ENCODE results near the gene SLC4A4.

The SLC4A4 gene

DNA sequence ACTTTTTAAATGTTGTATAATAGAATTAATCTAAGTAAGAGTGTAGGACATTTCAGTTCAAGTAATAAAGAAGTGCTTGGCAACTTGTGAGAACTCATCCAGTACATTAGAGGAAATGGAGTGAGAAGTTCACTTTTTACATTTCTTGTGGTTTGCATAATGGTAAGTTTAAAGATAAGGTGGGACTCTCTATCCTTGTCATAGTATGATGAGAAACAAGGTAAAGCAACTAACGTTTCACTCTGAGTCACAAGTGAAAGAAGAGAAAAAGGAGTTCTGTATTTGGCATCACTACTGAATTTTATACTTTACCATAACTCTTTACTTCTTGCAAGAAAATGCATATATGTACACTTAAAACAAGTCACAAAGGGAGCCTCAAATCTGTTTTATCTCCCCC, 219.4 kb downstream of the SLC4A4 start:
- DNase-seq (ENCODE audit: low read depth): no peak
- no peak overlapping the region for H3K4me3 ChIP-seq (replicated peaks; ENCODE audit: low read depth, low read length)
- TF ChIP-seq, protein P1, sequence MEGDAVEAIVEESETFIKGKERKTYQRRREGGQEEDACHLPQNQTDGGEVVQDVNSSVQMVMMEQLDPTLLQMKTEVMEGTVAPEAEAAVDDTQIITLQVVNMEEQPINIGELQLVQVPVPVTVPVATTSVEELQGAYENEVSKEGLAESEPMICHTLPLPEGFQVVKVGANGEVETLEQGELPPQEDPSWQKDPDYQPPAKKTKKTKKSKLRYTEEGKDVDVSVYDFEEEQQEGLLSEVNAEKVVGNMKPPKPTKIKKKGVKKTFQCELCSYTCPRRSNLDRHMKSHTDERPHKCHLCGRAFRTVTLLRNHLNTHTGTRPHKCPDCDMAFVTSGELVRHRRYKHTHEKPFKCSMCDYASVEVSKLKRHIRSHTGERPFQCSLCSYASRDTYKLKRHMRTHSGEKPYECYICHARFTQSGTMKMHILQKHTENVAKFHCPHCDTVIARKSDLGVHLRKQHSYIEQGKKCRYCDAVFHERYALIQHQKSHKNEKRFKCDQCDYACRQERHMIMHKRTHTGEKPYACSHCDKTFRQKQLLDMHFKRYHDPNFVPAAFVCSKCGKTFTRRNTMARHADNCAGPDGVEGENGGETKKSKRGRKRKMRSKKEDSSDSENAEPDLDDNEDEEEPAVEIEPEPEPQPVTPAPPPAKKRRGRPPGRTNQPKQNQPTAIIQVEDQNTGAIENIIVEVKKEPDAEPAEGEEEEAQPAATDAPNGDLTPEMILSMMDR (IDR thresholded peaks at IDR 0.05; ENCODE audit: low read length, missing control alignments): no peak

DNA sequence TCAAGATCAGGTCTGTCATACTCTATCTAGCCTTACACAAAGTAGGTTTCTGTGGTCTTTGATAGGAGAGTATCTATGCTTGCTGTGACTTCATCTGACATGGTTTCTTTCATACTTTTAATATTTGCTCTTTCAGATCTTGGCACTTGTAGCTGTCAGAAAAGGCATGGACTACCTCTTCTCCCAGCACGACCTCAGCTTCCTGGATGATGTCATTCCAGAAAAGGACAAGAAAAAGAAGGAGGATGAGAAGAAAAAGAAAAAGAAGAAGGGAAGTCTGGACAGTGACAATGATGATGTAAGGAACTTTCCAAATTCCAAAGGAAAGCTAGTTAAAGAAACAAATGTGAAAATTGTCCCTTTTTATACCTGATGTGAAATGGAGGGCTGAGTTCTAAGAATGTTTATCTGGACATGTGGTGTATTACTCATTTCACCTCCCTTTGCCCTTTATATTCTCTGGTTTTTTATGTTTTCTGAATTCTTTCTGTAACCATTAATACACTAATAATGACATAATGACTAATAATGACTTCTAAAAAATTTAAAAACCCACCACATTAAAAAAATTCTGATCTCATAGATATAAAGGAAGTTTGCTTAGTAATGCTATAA, 221.2 kb downstream of the SLC4A4 start:
- peak; percentile 56 for DNase-seq (ENCODE audit: low read depth)
- H3K4me3 ChIP-seq (replicated peaks; ENCODE audit: low read depth, low read length): no peak overlapping the region
- TF ChIP-seq, protein P1 (IDR thresholded peaks at IDR 0.05; ENCODE audit: low read length, missing control alignments): no peak

DNA sequence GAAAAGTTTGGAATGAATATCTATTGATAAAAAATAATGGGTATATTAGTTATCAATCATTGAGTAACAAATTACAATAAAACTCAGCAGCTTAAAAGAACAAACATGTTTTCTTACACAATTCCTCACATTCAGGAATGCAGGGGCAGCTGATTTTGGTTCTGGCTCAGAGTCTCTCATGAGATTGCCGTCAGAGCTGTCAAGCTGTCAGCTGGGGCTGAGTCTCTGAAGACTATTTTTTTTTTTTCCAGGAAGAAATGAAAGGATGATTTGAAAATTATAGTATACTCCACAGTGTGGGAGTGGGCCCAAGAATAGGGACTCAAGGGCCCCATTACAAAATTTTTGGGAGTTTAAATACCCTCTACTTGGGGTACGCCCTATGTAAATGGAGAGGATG, 226.0 kb downstream of the SLC4A4 start:
- DNase-seq (ENCODE audit: low read depth): peak; percentile 65
- TF ChIP-seq, protein P1 (IDR thresholded peaks at IDR 0.05; ENCODE audit: low read length, missing control alignments): no peak
- H3K4me3 ChIP-seq (replicated peaks; ENCODE audit: low read depth, low read length): no peak overlapping the region

DNA sequence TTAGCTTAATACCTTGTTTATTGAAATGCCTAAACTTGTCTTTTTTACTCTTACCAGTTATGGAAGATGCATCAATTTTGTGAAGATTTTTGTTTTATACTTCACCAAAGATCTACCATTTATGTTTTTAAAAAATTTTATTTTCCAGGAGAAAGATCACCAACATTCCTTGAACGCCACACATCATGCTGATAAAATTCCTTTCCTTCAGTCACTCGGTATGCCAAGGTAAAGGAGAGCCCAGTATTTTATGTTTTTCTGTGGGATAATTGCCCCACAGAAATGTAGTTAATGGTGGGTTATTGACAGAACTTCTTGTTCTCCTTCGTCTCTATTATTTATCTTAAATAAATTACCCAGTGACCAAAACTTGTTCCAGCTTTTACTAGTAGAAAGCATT, 228.0 kb downstream of the SLC4A4 start:
- H3K4me3 ChIP-seq (replicated peaks; ENCODE audit: low read depth, low read length): no peak overlapping the region
- no peak for DNase-seq (ENCODE audit: low read depth)
- TF ChIP-seq, protein P1 (IDR thresholded peaks at IDR 0.05; ENCODE audit: low read length, missing control alignments): no peak

DNA sequence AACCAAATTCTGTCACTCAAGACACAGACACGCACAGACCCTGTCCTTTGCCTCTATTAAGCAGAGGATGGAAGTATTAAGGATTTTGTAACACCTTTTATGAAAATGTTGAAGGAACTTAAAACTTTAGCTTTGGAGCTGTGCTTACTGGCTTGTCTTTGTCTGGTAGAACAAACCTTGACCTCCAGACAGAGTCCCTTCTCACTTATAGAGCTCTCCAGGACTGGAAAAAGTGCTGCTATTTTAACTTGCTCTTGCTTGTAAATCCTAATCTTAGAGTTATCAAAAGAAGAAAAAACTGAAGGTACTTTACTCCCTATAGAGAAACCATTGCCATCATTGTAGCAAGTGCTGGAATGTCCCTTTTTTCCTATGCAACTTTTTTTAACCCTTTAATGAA, 229.3 kb downstream of the SLC4A4 start:
- no peak overlapping the region for H3K4me3 ChIP-seq (replicated peaks; ENCODE audit: low read depth, low read length)
- TF ChIP-seq, protein P1 (IDR thresholded peaks at IDR 0.05; ENCODE audit: low read length, missing control alignments): no peak
- DNase-seq (ENCODE audit: low read depth): no peak

DNA sequence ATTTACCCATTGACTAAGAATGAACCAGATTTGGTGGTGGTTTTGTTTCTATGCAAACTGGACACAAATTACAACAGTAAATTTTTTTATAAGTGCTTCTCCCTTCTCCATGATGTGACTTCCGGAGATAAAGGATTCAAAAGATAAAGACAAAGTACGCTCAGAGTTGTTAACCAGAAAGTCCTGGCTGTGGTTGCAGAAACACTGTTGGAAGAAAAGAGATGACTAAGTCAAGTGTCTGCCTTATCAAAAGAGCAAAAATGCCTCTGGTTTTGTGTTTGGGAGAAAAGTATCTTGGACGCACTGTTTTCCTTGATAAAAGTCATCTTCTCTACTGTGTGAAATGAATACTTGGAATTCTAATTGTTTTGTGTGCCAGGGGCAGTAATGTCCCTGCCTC, 231.7 kb downstream of the SLC4A4 start:
- peak; percentile 65 for DNase-seq (ENCODE audit: low read depth)
- TF ChIP-seq, protein P1 (IDR thresholded peaks at IDR 0.05; ENCODE audit: low read length, missing control alignments): no peak
- H3K4me3 ChIP-seq (replicated peaks; ENCODE audit: low read depth, low read length): no peak overlapping the region

DNA sequence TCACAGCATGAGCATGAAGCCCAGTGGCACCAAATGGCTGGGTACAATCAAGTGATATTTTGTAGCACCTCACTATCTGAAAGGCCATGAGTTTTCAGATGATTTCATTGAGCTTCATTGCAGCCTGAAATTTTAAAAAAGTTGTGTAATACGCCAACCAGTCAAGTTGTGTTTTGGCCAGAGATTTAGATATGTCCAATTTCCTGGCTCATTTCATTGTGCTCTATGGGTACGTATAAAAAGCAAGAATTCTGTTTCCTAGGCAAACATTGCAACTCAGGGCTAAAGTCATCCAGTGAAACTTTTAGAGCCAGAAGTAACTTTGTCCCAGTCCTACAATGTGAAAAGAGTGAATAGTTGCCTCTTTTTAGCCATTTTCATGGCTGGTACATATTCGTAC, 232.5 kb downstream of the SLC4A4 start:
- DNase-seq (ENCODE audit: low read depth): peak; percentile 27
- H3K4me3 ChIP-seq (replicated peaks; ENCODE audit: low read depth, low read length): no peak overlapping the region
- TF ChIP-seq, protein P1 (IDR thresholded peaks at IDR 0.05; ENCODE audit: low read length, missing control alignments): no peak
